ENCODE data around the gene MBNL3.
A peak's percentile ranks its signal among the peaks of the same experiment; 100 is the strongest.

The MBNL3 gene, protein sequence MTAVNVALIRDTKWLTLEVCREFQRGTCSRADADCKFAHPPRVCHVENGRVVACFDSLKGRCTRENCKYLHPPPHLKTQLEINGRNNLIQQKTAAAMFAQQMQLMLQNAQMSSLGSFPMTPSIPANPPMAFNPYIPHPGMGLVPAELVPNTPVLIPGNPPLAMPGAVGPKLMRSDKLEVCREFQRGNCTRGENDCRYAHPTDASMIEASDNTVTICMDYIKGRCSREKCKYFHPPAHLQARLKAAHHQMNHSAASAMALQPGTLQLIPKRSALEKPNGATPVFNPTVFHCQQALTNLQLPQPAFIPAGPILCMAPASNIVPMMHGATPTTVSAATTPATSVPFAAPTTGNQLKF

GRCh38 chrX:132488819-132489577 is at the start of gene MBNL3:
MBNL3 (minus strand) TSS chrX:132489038; CDS start chrX:132439611, 49,427 bp downstream.
- peak; percentile 26 for DNase-seq (ENCODE audit: low read depth, low spot score)

DNA sequence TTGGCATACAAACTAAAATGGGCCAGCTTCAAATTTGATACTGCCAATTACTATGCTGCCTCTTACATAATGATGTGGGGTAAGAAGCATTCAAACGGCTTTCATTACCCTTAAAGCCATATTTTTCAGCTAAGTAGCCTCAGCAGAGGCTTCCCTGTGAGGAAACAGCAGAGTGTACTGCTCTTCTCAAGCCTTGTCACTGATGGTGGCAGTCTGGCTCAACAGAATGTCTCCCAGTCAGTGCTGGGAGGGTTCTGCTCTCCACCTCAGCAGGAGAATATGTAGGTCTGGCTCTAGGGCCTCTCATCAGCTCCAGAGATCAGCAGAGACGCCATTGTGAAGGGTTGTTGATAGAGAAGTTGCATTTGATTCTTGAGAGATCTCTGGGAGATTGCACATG is 44.6 kb upstream of the MBNL3 start:
- no peak for DNase-seq (ENCODE audit: low read depth, low spot score)

DNA sequence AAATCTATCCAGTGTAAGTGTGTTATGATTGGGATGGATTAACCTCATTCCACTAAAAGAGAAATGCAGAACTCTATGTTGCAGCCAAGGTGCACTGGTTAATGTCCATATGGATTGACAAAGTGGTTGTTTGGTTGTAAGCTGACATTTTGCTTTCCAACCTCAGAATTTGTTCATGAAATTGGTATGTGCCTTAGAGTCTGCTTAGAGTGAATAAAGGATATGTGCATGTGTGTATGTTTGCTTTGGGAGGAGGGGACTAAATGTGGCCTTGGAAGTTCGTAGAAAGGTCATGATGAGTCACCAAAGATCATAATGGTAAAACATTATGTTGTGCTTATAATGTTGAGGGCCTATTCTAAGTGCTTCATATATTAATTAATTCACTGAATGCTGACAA is 44.1 kb upstream of the MBNL3 start:
- no peak for DNase-seq (ENCODE audit: low read depth, low spot score)

- DNase-seq (ENCODE audit: low read depth, low spot score): no peak
Observed at GRCh38 chrX:132532097-132532496, 43.3 kb upstream of the MBNL3 start.

DNA sequence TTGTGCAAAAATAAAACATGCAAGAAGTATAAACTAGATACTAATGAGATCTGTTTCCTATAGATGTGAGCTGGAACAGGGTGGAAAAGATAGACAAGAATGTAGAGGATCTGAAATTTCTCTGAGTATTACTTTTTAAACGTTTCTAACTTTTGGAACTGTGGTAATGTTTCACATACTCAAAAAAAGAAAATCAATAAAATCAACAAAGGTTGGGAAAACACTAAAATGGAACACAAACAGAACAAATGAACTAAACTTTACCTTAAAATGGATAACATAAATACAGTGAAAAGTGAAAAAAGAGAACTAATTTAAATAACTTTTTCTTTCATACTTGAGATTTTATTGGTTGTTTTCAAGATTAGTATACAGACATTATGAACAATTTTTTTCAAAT is 32.0 kb upstream of the MBNL3 start:
- DNase-seq (ENCODE audit: low read depth, low spot score): no peak

- DNase-seq (ENCODE audit: low read depth, low spot score): no peak
Observed at GRCh38 chrX:132520213-132520612, 31.4 kb upstream of the MBNL3 start.

DNA sequence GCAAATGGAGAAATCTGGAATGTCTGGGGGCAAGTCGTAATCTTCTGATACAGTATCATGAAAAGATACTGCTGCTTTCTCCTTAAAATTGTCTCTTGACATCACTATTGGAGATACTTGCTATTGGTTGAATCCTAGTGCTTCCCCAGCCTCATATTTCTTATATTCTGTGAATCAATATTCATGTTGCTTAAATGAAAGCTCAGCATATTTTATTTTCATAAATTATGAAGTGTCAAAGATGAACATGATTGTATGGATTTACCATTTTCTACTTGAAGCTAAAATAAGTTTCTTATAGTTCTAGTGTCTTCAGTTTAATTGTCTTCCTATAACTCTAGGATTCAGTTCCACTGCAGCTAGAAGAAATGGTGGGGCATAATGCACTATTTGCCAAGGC is 29.6 kb upstream of the MBNL3 start:
- DNase-seq (ENCODE audit: low read depth, low spot score): no peak

GRCh38 chrX:132508834-132509233 is 20.0 kb upstream of the MBNL3 start:
- DNase-seq (ENCODE audit: low read depth, low spot score): no peak

DNA sequence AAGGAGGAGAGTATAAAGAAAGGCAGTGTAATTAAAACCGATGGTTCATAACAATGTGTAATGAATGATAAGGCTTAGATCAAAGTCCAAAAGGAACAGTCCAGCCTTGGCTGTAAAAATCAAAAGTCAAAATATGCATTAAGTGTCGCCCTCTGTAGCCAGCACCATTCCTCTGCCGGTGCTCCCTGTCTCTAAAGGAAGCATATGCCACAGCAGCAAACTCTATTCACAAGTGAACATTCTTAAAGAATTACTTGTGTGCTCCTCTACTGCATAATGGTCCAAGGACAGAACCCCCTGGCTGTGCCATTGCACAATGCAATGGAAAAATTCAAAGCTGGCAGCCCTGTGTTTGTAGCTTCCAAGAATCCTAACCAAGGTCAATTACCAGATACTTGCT is 16.3 kb upstream of the MBNL3 start:
- no peak for DNase-seq (ENCODE audit: low read depth, low spot score)

DNA sequence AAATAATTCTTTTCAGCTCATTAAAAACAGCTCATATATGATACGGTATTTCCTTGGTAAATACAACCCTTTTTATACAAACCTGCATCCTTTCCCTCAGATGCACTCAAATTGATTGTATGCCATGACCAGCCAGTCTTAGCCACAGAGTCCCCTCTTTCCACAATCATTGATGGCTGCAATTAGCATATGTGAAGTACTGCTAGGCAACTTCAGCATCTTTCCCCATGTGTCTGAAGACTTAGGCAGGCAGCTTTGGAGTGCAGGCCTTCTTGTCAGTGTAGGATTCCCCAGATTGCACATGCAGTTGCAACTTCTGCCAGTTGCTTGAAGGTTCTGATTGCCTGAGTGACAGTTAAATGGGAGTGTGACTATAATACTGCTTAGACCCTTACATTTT is 15.6 kb upstream of the MBNL3 start:
- no peak for DNase-seq (ENCODE audit: low read depth, low spot score)

- no peak for DNase-seq (ENCODE audit: low read depth, low spot score)
Observed at GRCh38 chrX:132501606-132502005, 12.8 kb upstream of the MBNL3 start.

DNA sequence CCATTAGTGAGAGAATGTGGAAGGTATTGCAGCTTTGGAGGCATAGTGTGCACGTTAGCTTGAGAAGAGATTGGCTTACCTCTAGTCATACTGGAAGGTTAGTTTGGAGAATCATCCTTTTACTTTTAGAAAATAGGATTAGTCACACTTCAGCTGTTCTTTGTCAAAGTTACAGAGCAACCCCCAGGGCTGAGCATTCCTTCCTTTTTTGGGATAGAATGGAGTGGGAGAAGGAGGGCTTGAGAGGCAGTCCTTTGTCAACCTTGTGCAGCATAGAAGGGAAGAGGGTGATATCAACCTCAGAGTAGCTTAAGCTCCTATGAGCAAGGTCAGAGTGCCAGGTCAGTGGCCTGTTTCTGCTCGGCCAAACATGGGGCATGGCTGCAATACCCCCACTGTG is 8.6 kb upstream of the MBNL3 start:
- no peak for DNase-seq (ENCODE audit: low read depth, low spot score)

DNA sequence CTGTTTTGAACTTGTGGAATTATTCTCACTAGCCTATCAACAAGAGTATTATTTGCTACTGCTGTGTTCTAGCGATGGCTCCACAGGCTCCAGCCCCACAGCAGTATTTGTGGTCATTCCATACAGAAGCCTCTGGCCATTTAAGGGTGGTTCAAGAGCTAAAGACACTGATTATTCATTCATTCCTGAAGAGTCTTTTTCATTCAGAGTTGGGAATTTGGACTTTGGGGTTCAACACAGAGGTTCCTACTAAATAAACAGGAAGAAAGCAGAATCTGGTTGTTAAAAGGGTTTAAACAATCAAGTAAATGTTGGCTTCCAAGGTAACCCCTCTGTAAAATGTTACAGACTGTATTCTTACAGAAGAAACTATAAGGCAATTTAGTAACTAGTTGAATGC is 4.3 kb upstream of the MBNL3 start:
- DNase-seq (ENCODE audit: low read depth, low spot score): no peak

DNA sequence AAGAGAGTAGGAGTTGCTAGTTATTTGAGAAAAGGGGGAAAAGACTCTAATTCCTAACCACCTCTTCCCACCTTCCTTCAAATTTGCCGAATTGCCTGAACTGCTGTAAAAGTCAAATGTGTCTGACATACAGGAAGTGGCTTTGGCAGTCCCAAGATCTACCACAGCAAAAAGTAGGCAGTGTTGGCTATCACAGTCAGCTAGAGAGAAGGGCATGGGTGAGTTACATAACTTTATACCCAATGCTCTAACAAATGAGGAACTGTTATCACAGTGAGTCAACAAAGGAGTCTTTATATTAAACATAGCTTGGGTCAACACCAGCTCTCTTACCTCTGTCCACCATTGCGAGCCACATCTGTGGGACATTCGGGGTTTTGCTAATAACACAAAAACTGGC is 2.4 kb upstream of the MBNL3 start:
- DNase-seq (ENCODE audit: low read depth, low spot score): no peak

DNA sequence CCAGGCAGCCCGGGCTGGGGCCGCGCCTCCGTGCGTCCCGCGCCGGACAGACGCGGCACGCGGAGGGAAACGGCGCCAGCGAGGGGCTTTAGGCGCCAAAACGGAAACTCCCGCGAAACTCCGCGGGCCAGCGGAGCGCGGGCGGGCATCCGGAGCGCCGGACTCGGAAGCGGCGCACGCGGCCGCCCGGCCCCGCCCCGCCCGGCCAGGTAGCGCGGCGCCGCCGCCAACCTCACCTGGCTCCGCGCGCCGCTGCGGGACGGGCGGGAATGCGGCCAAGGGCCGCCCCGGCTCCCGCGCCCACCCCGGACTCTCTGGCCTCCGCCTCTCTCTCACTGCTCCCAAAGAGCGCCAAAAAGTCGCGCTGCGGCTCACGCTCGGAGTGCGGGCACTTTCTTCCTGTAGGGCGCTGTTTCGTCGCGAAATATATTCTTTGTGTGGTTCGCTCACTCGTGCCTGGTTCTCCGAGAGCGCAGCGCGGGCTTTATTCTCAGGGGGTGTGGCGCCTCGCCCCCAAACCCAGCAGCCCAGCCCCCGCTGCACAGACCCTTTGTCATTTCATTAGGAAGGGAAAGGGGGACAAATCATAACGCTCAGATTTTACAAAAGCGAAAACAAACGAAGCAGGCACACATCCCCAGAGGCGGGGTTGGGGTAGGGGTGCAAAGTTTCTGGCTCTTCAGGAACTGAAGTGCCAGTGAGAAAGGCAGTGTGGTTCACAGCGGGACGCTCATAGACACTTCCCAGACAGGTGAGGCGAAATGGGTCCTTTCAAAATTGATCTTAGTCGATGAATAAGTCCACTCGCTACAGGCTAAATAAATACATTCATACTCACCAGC is 961 bp upstream of the MBNL3 start:
- DNase-seq (ENCODE audit: low read depth, low spot score): no peak

DNA sequence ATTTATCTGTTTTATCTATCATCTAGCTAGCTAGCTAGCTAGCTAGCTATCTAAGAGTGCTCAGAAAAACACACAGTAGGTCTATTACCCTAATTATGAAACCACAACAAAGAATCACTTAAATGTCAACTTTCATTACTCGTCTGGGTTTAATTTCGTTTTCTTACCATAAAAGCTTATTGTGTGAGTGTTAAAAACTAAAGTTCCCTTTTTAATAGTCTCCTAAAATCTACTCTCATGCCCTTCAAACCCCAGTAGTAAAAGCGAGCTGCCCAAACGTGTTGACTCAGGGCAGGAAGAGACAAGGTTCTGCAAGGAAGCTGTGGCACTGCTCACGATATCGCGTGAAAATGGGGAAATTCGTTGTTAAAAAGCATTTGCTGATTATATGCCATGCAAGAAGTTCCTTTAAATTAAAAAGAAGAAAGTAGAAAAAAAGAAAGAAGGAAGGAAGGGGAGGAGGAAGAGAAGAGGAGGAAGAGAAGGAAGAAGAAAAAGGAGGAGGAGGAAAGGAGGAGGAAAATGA is 595 bp downstream of the MBNL3 start:
- DNase-seq (ENCODE audit: low read depth, low spot score): no peak

DNA sequence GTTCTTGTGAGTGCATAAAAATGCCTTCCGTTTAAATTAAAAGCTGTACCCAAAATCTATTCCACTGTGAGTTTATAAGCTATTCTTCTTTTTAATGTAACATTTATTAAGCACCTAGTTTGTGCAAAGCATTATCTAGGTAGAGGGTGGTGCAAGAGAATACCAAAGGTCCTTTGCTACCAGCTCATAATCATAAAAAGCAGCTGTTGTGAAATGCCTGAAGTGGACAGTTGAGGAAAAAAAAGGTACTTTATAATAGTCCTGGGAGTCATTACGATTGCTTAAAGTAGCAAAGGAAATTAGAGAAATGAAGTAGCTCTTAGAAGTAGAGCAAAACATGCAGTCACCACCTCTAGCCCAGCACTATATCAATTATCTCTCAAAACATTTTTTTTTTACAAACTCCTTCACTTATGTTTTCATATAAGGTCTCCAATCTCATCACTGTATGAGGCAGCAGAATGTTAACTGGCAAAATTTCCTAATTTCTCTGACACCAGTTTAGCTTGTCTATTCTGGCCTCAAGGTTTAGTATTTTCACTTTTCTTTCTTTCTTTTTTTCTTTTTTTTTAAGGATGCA is 2.1 kb downstream of the MBNL3 start:
- DNase-seq (ENCODE audit: low read depth, low spot score): no peak

DNA sequence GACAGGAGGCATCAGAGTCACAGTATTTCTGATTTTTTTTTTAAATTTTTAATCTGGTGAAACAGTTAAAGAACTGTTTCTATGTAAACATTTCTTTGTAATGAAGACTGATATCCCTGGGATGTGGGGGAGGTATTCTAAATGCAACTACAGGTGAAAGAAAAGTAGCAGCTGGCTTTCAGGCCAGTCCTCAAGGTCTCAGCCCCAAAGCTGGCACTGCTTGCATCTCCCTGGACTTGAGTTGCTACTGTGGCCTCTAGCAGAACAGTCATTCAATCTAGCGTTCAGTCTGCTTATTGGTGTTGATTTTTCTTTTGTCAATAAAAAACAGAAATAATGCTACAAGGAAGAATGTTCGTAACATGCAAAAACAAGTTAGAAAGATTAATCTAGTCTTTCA is 4.9 kb downstream of the MBNL3 start:
- DNase-seq (ENCODE audit: low read depth, low spot score): no peak

GRCh38 chrX:132483488-132483887 is 5.3 kb downstream of the MBNL3 start:
- DNase-seq (ENCODE audit: low read depth, low spot score): no peak

DNA sequence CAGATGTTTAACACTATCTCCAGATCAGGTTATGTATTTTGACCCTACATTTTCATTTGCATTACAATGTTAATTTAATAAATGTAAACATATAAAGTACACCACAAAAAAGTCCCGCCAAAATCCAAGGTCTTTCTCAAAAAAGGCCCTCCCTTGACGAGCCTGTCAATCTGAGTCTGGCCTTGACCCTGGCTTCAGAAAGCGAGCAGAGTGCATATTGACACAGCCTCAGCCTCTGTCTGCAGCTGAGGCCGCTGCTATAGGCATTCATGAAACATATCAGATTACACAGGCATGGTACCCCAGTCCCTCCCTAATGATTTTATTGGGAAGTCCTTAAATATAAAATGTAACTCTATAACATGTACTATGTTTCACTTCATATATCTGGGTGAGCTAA is 6.2 kb downstream of the MBNL3 start:
- DNase-seq (ENCODE audit: low read depth, low spot score): no peak

- DNase-seq (ENCODE audit: low read depth, low spot score): no peak
Observed at GRCh38 chrX:132481449-132481848, 7.4 kb downstream of the MBNL3 start.

Data from activated CD4-positive, CD25-positive, alpha-beta regulatory T cell treated with anti-CD3 and anti-CD28 coated beads, Interleukin-2, amount 50 U/mL, for 16 hours (primary cell).